Loucy (cell line): ENCODE measurements around the gene CPOX.

Experiments
- EZH2phosphoT487 ChIP-seq: fragments of 200-600 bp; IDR thresholded peaks from 2 replicates; pipeline ENCODE4 v1.6.1; 2018; ENCODE audit warnings: antibody characterized with exemption, mild to moderate bottlenecking, moderate library complexity, borderline replicate concordance
- TF ChIP-seq, protein P1 (sequence below): fragments of 200-600 bp; sonication (generic); conservative IDR thresholded peaks from 2 replicates; pipeline ENCODE4 v1.5.1; 2014; ENCODE audit warnings: mild to moderate bottlenecking, antibody characterized with exemption, low read length

DNA sequence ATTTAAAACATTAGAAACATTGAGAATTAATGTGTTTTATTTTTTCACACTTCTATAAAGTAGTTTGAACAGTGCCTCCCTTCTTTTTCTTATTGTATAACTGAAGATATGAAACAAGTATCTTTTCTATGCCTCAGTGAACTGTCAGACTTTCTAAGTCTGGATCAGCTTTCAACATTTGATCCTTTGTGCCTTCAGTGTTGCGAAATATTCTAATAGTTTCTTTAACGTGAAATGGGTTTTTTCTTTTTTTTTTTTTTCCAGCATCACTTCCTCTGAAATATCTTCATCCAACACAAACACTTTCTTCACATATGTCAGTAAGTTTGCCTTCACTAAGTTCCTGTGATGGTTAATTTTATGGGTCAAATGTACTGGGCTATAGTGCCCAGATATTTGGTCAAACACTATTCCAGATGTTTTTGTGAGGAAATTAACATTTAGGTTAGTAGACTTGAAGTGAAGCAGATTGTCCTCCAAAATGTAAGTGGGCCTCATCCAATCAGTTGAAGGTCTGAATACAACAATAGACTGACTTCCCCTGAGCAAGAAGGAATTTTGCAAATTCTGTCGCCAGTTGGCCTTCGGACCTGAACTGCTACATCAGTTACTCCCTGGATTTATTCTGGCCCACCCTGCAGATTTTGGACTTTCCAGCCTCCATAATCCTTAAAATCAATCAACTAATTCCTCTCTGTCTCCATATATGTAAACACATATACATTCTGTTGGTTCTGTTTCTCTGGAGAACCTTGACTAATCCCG is 6.4 kb upstream of the CPOX start:
- TF ChIP-seq, protein P1, sequence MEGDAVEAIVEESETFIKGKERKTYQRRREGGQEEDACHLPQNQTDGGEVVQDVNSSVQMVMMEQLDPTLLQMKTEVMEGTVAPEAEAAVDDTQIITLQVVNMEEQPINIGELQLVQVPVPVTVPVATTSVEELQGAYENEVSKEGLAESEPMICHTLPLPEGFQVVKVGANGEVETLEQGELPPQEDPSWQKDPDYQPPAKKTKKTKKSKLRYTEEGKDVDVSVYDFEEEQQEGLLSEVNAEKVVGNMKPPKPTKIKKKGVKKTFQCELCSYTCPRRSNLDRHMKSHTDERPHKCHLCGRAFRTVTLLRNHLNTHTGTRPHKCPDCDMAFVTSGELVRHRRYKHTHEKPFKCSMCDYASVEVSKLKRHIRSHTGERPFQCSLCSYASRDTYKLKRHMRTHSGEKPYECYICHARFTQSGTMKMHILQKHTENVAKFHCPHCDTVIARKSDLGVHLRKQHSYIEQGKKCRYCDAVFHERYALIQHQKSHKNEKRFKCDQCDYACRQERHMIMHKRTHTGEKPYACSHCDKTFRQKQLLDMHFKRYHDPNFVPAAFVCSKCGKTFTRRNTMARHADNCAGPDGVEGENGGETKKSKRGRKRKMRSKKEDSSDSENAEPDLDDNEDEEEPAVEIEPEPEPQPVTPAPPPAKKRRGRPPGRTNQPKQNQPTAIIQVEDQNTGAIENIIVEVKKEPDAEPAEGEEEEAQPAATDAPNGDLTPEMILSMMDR = no peak
- no peak for TF ChIP-seq EZH2phosphoT487
